Breast epithelium (tissue), 4 donors: ENCODE data around the gene MAGEE1. TPM values are rescaled to one million over a fixed set of nuclear protein-coding genes. Genes with fewer than 3 reads are reported as not detected.

Experiments used
- DNase-seq, 2 donors: peaks; one replicate each; pipeline ENCODE4 v3.0.0-alpha.2; 2019; ENCODE audit warnings: low spot score in 2 of 2
- H3K27ac ChIP-seq, 2 donors: fragments of 200-600 bp; sonication (generic) in 1 of 2; one replicate each; pipeline ENCODE4 v1.5.1; 2016 to 2019; ENCODE audit warnings: mild to moderate bottlenecking in 1 of 2
- H3K27me3 ChIP-seq, 2 donors: fragments of 200-600 bp; sonication (generic) in 1 of 2; one replicate each; pipeline versions ENCODE4 v1.5.1 to v1.6.0; 2017 to 2019; ENCODE audit warnings: control low read depth in 1 of 2, mild to moderate bottlenecking in 1 of 2
- H3K36me3 ChIP-seq: fragments of 200-600 bp; one replicate; pipeline ENCODE4 v1.5.1; 2019
- H3K4me1 ChIP-seq, 2 donors: fragments of 200-600 bp; sonication (generic); one replicate each; pipeline ENCODE4 v1.5.1; 2016 to 2019; ENCODE audit warnings: control low read depth in 1 of 2
- H3K4me3 ChIP-seq, 3 donors: fragments of 200-600 bp; sonication (generic); 1 replicate in 2 of 3; 2 replicates in 1 of 3; pipeline ENCODE4 v1.5.1; 2016 to 2019; ENCODE audit warnings: mild to moderate bottlenecking in 3 of 3, moderate library complexity in 2 of 3
- H3K9me3 ChIP-seq, 2 donors: fragments of 200-600 bp; sonication (generic) in 1 of 2; one replicate each; pipeline ENCODE4 v1.5.1; 2016 to 2019; ENCODE audit warnings: control low read depth in 1 of 2
- CTCF ChIP-seq, 3 donors: fragments of 450-650 bp; IDR thresholded peaks; one replicate each; pipeline ENCODE4 v1.5.1; 2016 to 2017; ENCODE audit warnings: antibody characterized with exemption in 3 of 3, mild to moderate bottlenecking in 3 of 3, moderate library complexity in 3 of 3
- POLR2A ChIP-seq: fragments of 450-650 bp; IDR thresholded peaks from one replicate; pipeline ENCODE4 v1.6.1; 2016; ENCODE audit warnings: antibody characterized with exemption, mild to moderate bottlenecking, moderate library complexity
- POLR2AphosphoS5 ChIP-seq, 3 donors: sonication (generic); formaldehyde crosslinking; IDR thresholded peaks; one replicate each; pipeline ENCODE4 v1.6.1; 2017; ENCODE audit warnings: antibody characterized with exemption in 3 of 3
- intact Hi-C: fragments of 100-400 bp; cut with DNase I; formaldehyde crosslinking; loops from one replicate; pipeline ENCODE4 v1.15.1; 2023; ENCODE audit warnings: low total_unique reads
- total RNA-seq, 3 donors: library from RNA; depleted of rRNA; stranded (reverse); fragments of >200 nt; gene quantifications; one replicate each; pipeline ENCODE4 v1.1.0, GENCODE V29; 2016

Gene MAGEE1
- total RNA-seq, result 1 to 10 TPM in 2 of 3 donors, under 1 TPM in 1; 0.80 to 2.8 (median 2.6) TPM

GRCh38 chrX:76427560-76428242 lies at the start of gene MAGEE1:
Gene MAGEE1, plus strand, starts transcription at chrX:76427710. Its CDS starts 221 bp downstream, at chrX:76427931.
- Histone ChIP-seq H3K36me3 (no peaks in the 10 kb centered on the region), H3K27me3 (peaks cover 0 to 39% of the 10 kb centered on the region in 2 donors), H3K27ac (peak within 1 kb of the TSS; percentile 35 to 57), H3K9me3 (no peaks in the 10 kb centered on the region), H3K4me3 (peak within 1 kb of the TSS; percentile 57 to 70 (median 68)), H3K4me1 (no peaks in the 10 kb centered on the region)
- no peak for TF ChIP-seq CTCF (IDR thresholded peaks at IDR 0.05)
- no peak for TF ChIP-seq POLR2A
- TF ChIP-seq POLR2AphosphoS5 (IDR thresholded peaks at IDR 0.05), result no peak
- intact Hi-C loops, result no loop called here
- peak; percentile 58 to 70 for DNase-seq

GRCh38 chrX:76398970-76399369 lies 28.5 kb upstream of the MAGEE1 start:
- H3K27ac ChIP-seq, result no peak overlapping the region
- no peaks in the 10 kb centered on the region for H3K4me1 ChIP-seq
- intact Hi-C loops, result no loop called here
- no peak for TF ChIP-seq CTCF (IDR thresholded peaks at IDR 0.05)
- TF ChIP-seq POLR2AphosphoS5 (IDR thresholded peaks at IDR 0.05), result no peak
- peaks cover 0 to 14% of the 10 kb centered on the region in 2 donors for H3K27me3 ChIP-seq
- DNase-seq, result no peak
- peaks cover 0 to 3% of the 10 kb centered on the region in 2 donors for H3K9me3 ChIP-seq
- no peak overlapping the region for H3K4me3 ChIP-seq
- no peaks in the 10 kb centered on the region for H3K36me3 ChIP-seq

GRCh38 chrX:76407795-76408194 lies 19.7 kb upstream of the MAGEE1 start:
- no peak for DNase-seq
- H3K4me3 ChIP-seq, result no peak overlapping the region
- no peak overlapping the region for H3K27ac ChIP-seq
- no peaks in the 10 kb centered on the region for H3K4me1 ChIP-seq
- H3K9me3 ChIP-seq, result no peaks in the 10 kb centered on the region
- TF ChIP-seq POLR2AphosphoS5 (IDR thresholded peaks at IDR 0.05) (no peak), CTCF (IDR thresholded peaks at IDR 0.05) (no peak), POLR2A (no peak)
- no peaks in the 10 kb centered on the region for H3K36me3 ChIP-seq
- H3K27me3 ChIP-seq, result peaks cover 0 to 19% of the 10 kb centered on the region in 2 donors
- intact Hi-C loops, result no loop called here

- Histone ChIP-seq H3K4me3 (no peak overlapping the region), H3K9me3 (no peaks in the 10 kb centered on the region), H3K27ac (no peak overlapping the region), H3K27me3 (peaks cover 0 to 31% of the 10 kb centered on the region in 2 donors), H3K4me1 (no peaks in the 10 kb centered on the region), H3K36me3 (no peaks in the 10 kb centered on the region)
- intact Hi-C loops, result no loop called here
- no peak for TF ChIP-seq CTCF (IDR thresholded peaks at IDR 0.05)
- no peak for DNase-seq
Measured at GRCh38 chrX:76420237-76420636, 7.3 kb upstream of the MAGEE1 start.

GRCh38 chrX:76428243-76429130 lies 977 bp downstream of the MAGEE1 start:
- TF ChIP-seq CTCF (IDR thresholded peaks at IDR 0.05) (no peak), POLR2AphosphoS5 (IDR thresholded peaks at IDR 0.05) (no peak), POLR2A (no peak)
- intact Hi-C loops, result no loop called here

More at GRCh38 chrX:76428243-76429130, 977 bp downstream of the MAGEE1 start:
- DNase-seq, result peak in 1 of 2 donors; percentile 40
- Histone ChIP-seq H3K27me3 (peaks cover 0 to 33% of the 10 kb centered on the region in 2 donors), H3K9me3 (no peaks in the 10 kb centered on the region), H3K36me3 (no peaks in the 10 kb centered on the region), H3K4me1 (no peaks in the 10 kb centered on the region), H3K27ac (peak overlapping the region; percentile 35 to 57), H3K4me3 (peak overlapping the region; percentile 57 to 70 (median 68))
